ENCODE results near the gene AFAP1L1. TPM values are rescaled to one million over a fixed set of nuclear protein-coding genes. Genes with fewer than 3 reads are reported as not detected.

The AFAP1L1 gene
- total RNA-seq, 1 donor from 2014 or later, result not detected

DNA sequence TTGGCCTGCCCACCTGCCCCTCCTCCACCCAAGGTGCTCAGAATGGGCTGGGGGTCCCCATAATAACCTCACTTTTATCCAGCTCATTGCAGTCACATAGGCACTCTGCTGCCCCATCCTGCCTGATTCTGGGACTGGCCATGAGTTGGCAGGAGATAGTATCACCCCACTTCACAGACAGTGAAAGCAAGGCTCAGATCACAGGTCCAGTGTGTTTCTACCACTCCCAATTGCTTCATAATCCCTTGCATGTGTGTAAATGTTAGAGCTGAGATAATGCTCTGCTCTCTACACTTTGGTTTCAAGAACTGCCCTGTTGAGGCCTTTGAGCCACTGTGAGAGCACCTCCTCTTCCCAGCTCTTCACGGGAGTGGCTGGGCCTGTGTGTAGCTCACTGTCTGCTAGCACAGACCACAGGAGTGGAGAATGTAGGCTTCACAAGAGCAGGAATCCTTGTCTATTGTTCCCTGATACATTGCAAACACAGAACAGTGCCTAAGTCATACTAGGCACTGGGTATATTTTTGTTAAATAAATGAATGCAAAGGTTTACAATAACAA lies 94.6 kb downstream of the AFAP1L1 start:
- Mint-ChIP-seq H3K4me3 (no peak overlapping the region), H3K36me3 (ENCODE audit: low read depth) (no peaks in the 10 kb centered on the region), H3K4me1 (peaks cover 5% of the 10 kb centered on the region), H3K27ac (no peak overlapping the region), H3K27me3 (no peaks in the 10 kb centered on the region), H3K9me3 (no peaks in the 10 kb centered on the region)
- no peak for DNase-seq
- ChIA-PET CTCF (interaction anchor here (1.0 to 2.7 kb wide), 5 partner anchors 18 to 199 kb away, joined by 3 to 12 read pairs (median 3); partner anchors contain the start of gene GRPEL2), POLR2A (interaction anchor here (1.2 kb wide), 1 partner anchor 9 kb away, joined by 5 read pairs; the partner anchor contains the start of gene PCYOX1L)
- no peak for ATAC-seq (ENCODE audit: low read depth)
- intact Hi-C loops (cut with micrococcal nuclease), result no loop called here
- TF ChIP-seq, protein P1, sequence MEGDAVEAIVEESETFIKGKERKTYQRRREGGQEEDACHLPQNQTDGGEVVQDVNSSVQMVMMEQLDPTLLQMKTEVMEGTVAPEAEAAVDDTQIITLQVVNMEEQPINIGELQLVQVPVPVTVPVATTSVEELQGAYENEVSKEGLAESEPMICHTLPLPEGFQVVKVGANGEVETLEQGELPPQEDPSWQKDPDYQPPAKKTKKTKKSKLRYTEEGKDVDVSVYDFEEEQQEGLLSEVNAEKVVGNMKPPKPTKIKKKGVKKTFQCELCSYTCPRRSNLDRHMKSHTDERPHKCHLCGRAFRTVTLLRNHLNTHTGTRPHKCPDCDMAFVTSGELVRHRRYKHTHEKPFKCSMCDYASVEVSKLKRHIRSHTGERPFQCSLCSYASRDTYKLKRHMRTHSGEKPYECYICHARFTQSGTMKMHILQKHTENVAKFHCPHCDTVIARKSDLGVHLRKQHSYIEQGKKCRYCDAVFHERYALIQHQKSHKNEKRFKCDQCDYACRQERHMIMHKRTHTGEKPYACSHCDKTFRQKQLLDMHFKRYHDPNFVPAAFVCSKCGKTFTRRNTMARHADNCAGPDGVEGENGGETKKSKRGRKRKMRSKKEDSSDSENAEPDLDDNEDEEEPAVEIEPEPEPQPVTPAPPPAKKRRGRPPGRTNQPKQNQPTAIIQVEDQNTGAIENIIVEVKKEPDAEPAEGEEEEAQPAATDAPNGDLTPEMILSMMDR (IDR thresholded peaks at IDR 0.05), result no peak

DNA sequence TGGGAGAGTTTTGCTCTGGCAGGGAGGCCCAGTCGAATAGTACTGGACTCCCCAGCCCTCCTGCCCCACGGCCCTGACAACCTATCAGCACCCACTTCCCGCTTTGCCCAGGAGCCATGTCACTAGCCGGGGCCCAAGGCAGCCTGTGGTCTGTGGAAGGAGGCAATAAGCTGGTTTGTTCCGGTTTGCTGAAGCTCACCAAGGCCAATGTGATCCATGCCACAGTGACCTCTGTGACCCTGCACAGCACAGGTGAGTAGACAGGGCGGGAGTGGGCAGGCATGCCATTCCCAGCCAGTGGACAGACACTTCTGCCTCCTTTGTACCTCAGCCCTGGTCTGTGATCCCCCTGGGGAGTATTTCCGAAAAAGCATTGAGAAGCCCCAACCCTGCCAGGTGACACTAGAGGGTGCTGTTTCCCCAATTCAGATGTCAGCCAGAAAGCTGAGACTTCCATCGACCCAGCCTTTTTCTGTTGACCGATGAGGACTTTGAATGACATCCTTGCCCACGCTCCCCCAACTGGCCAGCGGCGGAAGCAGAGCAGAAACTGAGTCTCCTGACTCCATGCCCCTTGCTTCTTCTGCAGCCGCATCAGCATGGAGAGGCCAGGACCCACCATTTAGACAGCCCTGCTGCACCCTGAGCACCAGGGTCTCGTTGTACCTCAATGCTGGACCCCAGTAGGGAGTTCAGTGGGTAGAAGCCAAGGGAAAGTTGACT lies 95.8 kb downstream of the AFAP1L1 start:
- CTCF ChIA-PET, result interaction anchor here (1.0 to 2.7 kb wide), 9 partner anchors 9 to 198 kb away, joined by 3 to 13 read pairs (median 7); partner anchors contain the start of genes GRPEL2 and PCYOX1L
- Mint-ChIP-seq H3K27ac (no peak overlapping the region), H3K27me3 (no peaks in the 10 kb centered on the region), H3K4me1 (peaks cover 5% of the 10 kb centered on the region), H3K36me3 (ENCODE audit: low read depth) (no peaks in the 10 kb centered on the region), H3K4me3 (no peak overlapping the region), H3K9me3 (no peaks in the 10 kb centered on the region)
- DNase-seq (peak; percentile 29), ATAC-seq (ENCODE audit: low read depth) (peak; percentile 85)
- TF ChIP-seq, protein P1 (IDR thresholded peaks at IDR 0.05), result peak; percentile 40
- intact Hi-C loops (cut with micrococcal nuclease), result loop anchor here (1.0 kb wide), 1 partner anchor 50 kb away; no protein-coding TSS in a partner anchor
- POLR2A ChIA-PET, result interaction anchor here (0.6 to 1.2 kb wide), 3 partner anchors 10 to 22 kb away, joined by 3 to 5 read pairs (median 3); partner anchors contain the start of genes GRPEL2 and PCYOX1L

DNA sequence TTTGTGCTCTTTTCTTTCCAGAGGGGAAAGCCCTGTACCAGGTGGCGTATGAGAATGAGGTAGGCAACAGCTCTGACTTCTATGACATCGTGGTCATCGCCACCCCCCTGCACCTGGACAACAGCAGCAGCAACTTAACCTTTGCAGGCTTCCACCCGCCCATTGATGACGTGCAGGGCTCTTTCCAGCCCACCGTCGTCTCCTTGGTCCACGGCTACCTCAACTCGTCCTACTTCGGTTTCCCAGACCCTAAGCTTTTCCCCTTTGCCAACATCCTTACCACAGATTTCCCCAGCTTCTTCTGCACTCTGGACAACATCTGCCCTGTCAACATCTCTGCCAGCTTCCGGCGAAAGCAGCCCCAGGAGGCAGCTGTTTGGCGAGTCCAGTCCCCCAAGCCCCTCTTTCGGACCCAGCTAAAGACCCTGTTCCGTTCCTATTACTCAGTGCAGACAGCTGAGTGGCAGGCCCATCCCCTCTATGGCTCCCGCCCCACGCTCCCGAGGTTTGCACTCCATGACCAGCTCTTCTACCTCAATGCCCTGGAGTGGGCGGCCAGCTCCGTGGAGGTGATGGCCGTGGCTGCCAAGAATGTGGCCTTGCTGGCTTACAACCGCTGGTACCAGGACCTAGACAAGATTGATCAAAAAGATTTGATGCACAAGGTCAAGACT lies 96.5 kb downstream of the AFAP1L1 start:
- H3K4me1 Mint-ChIP-seq, result peaks cover 5% of the 10 kb centered on the region
- H3K27ac Mint-ChIP-seq, result no peak overlapping the region

DNA sequence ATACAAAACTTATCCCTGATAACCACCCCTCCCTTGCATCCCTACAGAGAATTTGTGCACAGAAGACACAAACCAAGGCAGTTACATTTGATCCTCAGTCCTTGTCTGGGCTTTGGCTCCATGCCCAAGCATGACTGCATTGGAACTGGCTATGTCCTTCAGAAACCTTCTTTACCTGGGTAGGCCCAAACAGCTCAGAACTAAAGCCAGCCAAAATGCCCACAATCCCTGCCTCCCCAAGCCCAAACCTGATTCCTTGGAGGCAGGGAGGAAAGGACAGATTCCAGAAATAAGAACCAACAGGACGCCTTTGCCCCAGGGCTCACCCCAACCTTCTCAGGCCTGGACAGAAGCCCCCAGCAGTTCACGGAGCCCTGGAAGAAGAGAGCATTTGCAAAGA lies 99.2 kb downstream of the AFAP1L1 start:
- ChIA-PET CTCF (interaction anchor here (1.6 to 4.0 kb wide), 5 partner anchors 10 to 57 kb away, joined by 3 to 29 read pairs (median 7); partner anchors contain the start of gene PCYOX1L), POLR2A (no interaction called here)
- H3K27me3 Mint-ChIP-seq, result no peaks in the 10 kb centered on the region
- no peaks in the 10 kb centered on the region for H3K9me3 Mint-ChIP-seq
- intact Hi-C loops (cut with micrococcal nuclease), result loop anchor here (1.0 kb wide), 1 partner anchor 54 kb away; no protein-coding TSS in a partner anchor
- no peak for DNase-seq
- ATAC-seq (ENCODE audit: low read depth), result no peak
- H3K36me3 Mint-ChIP-seq (ENCODE audit: low read depth), result no peaks in the 10 kb centered on the region
- H3K4me1 Mint-ChIP-seq, result peaks cover 5% of the 10 kb centered on the region
- no peak overlapping the region for H3K4me3 Mint-ChIP-seq
- H3K27ac Mint-ChIP-seq, result no peak overlapping the region
- TF ChIP-seq, protein P1 (IDR thresholded peaks at IDR 0.05), result no peak

More for the DNA sequence above, 96.5 kb downstream of the AFAP1L1 start:
- POLR2A ChIA-PET, result interaction anchor here (0.6 to 0.9 kb wide), 3 partner anchors 13 to 71 kb away, joined by 3 read pairs; partner anchors contain the start of gene GRPEL2
- TF ChIP-seq, protein P1 (IDR thresholded peaks at IDR 0.05), result no peak
- CTCF ChIA-PET, result interaction anchor here (0.9 to 2.7 kb wide), 11 partner anchors 8 to 211 kb away, joined by 3 to 13 read pairs (median 6); partner anchors contain the start of genes GRPEL2 and PCYOX1L
- H3K27me3 Mint-ChIP-seq, result no peaks in the 10 kb centered on the region
- DNase-seq (no peak), ATAC-seq (ENCODE audit: low read depth) (no peak)
- no peaks in the 10 kb centered on the region for H3K36me3 Mint-ChIP-seq (ENCODE audit: low read depth)
- intact Hi-C loops (cut with micrococcal nuclease), result loop anchor here (1.0 kb wide), 1 partner anchor 51 kb away; no protein-coding TSS in a partner anchor
- no peaks in the 10 kb centered on the region for H3K9me3 Mint-ChIP-seq
- no peak overlapping the region for H3K4me3 Mint-ChIP-seq
